NCI-H82 treated with DMSO at 0.1 percent for 48 hours (cell line): ENCODE data around the gene RICTOR.
"Not testable (repeated sequence)": the region's sequence is repeated elsewhere in the genome, so short reads cannot be mapped to it uniquely, and the experiment has no call there.

Experiments used
- DNase-seq: peaks from one replicate; lab custom pipeline; 2025; ENCODE audit not compliant: unreplicated experiment; lab: John Stamatoyannopoulos, UW

Gene RICTOR

DNA sequence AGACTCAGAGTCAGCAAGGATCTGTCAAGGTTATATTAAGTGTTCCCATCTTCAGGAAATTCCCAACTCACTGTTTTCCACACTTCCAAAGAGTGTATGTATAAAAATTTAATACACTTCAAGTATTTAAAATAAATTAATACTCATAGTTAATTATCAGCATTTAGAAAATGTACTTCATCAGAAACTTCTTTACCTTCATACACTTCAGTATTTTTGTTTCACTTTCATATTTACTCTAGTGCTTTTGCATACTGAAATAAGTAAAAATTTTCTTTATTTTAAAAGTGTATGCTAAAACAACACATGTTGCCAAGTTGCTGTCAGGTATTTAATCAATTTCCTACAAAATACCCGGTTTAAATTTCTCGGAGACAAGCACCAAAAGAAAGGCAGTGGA lies 16.5 kb downstream of the RICTOR start:
- DNase-seq: no peak

DNA sequence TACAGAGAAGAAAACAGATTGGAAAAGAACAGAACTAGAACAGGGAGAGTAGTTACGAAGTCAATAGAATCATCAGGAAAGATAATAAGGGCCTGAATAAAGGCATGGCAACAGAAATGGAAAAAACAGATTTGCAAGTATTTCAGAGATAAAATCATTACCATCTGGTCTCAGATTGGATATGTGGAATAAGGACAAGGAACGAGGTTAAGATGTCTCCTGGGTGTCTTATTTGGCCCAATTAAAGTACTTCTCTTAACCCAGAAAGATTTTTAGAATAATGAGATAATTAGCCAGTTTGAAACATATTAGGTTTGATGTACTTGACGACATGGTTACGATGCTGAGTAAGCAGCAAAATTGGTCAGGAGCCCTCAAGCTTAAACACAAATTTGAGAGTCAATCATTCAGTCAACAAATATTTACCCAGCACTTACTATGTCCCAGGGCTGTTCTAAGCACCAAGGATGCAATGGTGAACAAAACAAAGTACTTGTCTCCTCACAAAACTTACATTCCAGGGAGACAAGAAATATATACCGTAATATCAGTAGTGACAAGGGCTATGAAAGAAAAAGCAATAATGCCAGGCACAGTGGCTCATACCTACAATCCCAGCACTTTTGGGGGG lies 18.3 kb downstream of the RICTOR start:
- no peak for DNase-seq

DNA sequence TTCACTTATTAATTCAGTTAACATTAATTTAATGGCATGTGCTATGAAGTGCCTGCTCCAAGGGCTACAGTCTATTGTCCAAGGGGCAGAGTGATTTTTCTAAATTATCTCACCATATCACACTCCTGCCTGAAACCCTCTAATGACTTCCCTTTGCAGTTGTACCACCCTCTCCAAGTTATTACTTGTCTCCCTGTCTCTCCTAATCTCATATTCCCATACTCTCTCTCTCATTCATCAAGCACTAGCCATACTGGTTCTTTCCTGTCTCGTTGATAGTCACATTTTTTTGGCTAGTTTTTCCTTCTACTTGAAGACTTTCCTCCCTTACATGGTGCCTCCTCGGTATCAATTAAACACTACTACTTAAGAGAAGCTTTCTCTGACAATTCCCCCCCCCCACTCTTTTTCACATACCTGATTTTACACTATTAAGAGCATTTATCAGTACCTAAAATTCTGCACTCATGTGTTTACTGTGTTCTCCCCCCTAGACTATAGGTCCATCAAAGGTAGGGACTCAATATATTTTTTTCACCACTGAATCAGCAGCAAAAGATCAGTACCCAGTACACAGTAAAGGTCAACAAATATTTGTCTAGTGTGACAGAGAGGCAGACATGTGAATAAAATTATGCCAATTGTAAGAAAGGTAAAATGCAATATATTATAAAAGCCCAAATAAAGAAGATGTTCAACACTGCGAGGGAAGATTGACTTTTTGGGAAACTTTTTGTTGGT lies 19.0 kb downstream of the RICTOR start:
- no peak for DNase-seq

GRCh38 chr5:39053189-39053588 lies 21.0 kb downstream of the RICTOR start:
- no peak for DNase-seq

GRCh38 chr5:39052141-39052540 lies 22.1 kb downstream of the RICTOR start:
- no peak for DNase-seq

- DNase-seq: no peak
These were observed 24.9 kb downstream of the RICTOR start for GRCh38 chr5:39049315-39049714.

DNA sequence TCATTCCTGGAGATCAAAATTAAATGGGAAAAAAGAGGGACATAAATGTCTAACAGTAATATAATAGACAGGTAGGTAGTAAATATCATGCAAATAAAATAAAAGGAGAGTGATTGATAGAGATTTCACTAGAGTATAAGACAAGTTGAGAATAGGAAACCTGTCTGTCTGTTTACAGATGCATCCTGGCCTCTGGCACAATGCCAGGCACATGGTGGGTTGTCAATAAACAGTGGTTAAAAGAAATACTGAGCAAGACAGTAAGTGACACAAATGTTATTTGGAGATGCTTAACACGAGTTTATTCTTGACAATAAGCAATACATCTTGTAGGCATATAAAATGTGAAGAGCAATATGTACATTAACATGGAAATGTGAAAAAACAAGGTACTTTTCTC lies 33.3 kb downstream of the RICTOR start:
- no peak for DNase-seq

- DNase-seq: not testable (repeated sequence)
These were observed 39.7 kb downstream of the RICTOR start for GRCh38 chr5:39034493-39034892.

GRCh38 chr5:39031041-39031440 lies 43.2 kb downstream of the RICTOR start:
- DNase-seq: no peak

DNA sequence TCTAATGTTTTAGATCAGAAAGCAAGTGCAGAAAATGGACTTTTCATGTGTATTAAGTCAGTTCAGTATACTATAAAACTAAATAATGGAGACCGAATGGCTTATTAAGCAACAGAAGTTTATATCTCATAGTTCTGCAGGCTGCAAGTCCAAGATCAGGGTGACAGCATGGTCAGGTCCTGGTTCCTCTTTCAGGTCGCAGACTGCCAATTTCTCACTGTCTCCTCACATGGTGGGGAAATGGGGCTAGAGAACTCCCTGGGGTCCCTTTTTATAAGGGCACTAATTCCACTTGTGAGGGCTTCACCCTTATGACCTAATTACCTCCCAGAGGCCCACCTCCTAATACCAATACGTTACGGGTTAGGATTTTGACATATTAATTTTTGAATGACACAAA lies 48.7 kb downstream of the RICTOR start:
- DNase-seq: no peak

- no peak for DNase-seq
These were observed 49.3 kb downstream of the RICTOR start for GRCh38 chr5:39024884-39025283.

DNA sequence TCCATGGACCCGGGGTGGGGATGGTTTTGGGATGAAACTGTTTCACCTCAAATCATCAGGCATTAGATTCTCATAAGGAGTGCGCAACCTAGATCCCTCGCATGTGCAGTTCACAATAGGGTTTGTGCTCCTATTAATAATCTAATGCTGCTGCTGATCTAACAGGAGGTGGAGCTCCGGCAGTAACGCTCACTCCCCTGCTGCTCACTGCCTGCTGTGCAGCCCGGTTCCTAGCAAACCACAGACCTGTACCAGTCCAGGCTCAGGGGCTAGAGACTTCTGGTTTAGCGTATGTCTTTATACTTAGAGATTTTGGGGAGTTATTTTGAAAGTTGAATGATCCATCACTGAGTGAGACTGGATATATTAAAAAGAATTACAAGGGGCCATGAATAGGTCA lies 50.2 kb downstream of the RICTOR start:
- peak; percentile 4 for DNase-seq

GRCh38 chr5:39023121-39023520 lies 51.1 kb downstream of the RICTOR start:
- DNase-seq: no peak

DNA sequence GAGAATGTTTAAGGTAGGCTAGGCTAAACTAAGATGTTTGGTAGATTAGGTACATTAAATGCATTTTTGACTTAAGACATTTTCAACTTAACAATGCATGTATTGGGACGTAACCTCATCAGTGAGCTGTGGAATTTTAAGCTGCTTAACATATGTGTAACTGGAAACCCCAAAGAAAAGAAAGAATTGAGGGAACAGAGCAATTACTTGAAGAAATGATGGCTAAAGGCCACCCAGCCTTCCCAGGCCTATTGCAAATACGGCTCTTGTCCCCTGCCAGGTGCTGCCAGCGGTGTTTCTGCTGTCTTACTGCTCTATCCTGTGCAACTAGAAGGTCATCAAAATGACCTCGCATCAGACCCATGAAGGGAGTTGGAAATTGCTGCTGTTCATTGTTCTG lies 52.0 kb downstream of the RICTOR start:
- DNase-seq: no peak

- no peak for DNase-seq
These were observed 52.8 kb downstream of the RICTOR start for GRCh38 chr5:39021413-39021812.

DNA sequence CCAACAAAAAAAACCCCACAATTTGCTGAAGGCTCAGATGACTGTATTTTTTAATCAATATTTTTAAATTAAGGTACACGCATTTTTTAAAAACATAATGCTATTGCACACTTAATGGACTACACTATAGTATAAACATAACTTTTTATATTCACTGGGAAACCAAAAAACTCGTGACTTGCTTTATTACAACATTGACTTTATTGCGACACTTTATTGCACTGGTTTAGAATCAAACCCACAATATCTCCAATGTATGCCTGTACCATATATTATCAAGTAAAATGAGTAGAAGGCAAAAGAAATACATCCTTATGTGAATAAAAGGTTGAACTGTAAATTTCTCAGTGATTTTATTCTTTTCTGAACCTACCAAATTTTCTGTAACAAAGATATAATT lies 53.7 kb downstream of the RICTOR start:
- DNase-seq: no peak

- DNase-seq: no peak
These were observed 54.9 kb downstream of the RICTOR start for GRCh38 chr5:39019254-39019653.

GRCh38 chr5:39017504-39017903 lies 56.7 kb downstream of the RICTOR start:
- DNase-seq: no peak

- DNase-seq: no peak
These were observed 57.5 kb downstream of the RICTOR start for GRCh38 chr5:39016587-39017275.

- DNase-seq: peak; percentile 47
These were observed 58.2 kb downstream of the RICTOR start for GRCh38 chr5:39015743-39016586.

DNA sequence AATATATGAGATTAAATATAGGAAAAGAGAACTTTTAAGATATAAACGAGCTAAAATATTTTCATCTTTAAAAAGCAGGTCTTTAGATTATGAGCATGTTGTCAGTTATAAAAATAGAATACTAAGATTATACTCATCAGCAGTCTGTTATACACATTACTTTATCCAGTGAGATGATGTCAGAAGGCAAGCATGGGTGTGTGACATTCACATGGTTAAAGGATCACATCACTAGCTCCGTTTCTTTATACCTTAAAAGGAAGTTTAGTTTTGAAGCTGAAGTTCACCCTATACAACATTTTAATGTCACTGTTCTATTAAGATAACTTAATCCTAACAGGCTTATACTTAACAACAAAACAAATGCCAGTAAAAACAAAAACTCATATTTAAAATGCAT lies 59.6 kb downstream of the RICTOR start:
- DNase-seq: no peak
